Type B pancreatic cell (in vitro differentiated cells): ENCODE results near the gene OR6K2. TPM values are rescaled to one million over a fixed set of nuclear protein-coding genes. Genes with fewer than 3 reads are reported as not detected.

Experiments used
- DNase-seq: peaks from one replicate; pipeline ENCODE4 v3.0.0; 2021; ENCODE audit warnings: mixed read lengths; ENCODE audit not compliant: unreplicated experiment; ENCODE audit errors: extremely low spot score
- H3K27ac Mint-ChIP-seq: 2 replicates; pipeline ENCODE4 v1.8.0; 2021; ENCODE audit warnings: mild to moderate bottlenecking, mixed read lengths
- H3K27me3 Mint-ChIP-seq: 2 replicates; pipeline ENCODE4 v1.8.0; 2021; ENCODE audit warnings: mixed read lengths
- H3K36me3 Mint-ChIP-seq: 2 replicates; pipeline ENCODE4 v1.8.0; 2021; ENCODE audit warnings: mixed read lengths
- H3K4me1 Mint-ChIP-seq: one replicate; pipeline ENCODE4 v1.8.0; 2021; ENCODE audit warnings: mixed read lengths; ENCODE audit not compliant: unreplicated experiment
- H3K4me3 Mint-ChIP-seq: 2 replicates; pipeline ENCODE4 v1.8.0; 2021; ENCODE audit warnings: mild to moderate bottlenecking, mixed read lengths
- H3K9me3 Mint-ChIP-seq: 2 replicates; pipeline ENCODE4 v1.8.0; 2021; ENCODE audit warnings: mixed read lengths
- total RNA-seq: library from RNA; stranded (reverse); gene quantifications from 2 replicates; pipeline ENCODE4 v1.2.1, GENCODE V29; 2021; ENCODE audit warnings: low replicate concordance
- TF ChIP-seq, protein P1 (sequence below): fragments of 200-600 bp; sonication (generic); conservative IDR thresholded peaks from 2 replicates; pipeline ENCODE4 v1.5.0; 2021; ENCODE audit warnings: antibody characterized with exemption, mild to moderate bottlenecking

The OR6K2 gene
- total RNA-seq, 1 donor from 2014 or later = not detected

GRCh38 chr1:158716335-158716734 lies 15.9 kb upstream of the OR6K2 start:
- no peaks in the 10 kb centered on the region for H3K4me1 Mint-ChIP-seq

GRCh38 chr1:158714754-158715153 lies 14.3 kb upstream of the OR6K2 start:
- H3K9me3 Mint-ChIP-seq = no peaks in the 10 kb centered on the region
- no peak for DNase-seq
- H3K27me3 Mint-ChIP-seq = peaks cover 10% of the 10 kb centered on the region
- no peak overlapping the region for H3K27ac Mint-ChIP-seq
- H3K4me1 Mint-ChIP-seq = no peaks in the 10 kb centered on the region
- no peak overlapping the region for H3K4me3 Mint-ChIP-seq
- TF ChIP-seq, protein P1, sequence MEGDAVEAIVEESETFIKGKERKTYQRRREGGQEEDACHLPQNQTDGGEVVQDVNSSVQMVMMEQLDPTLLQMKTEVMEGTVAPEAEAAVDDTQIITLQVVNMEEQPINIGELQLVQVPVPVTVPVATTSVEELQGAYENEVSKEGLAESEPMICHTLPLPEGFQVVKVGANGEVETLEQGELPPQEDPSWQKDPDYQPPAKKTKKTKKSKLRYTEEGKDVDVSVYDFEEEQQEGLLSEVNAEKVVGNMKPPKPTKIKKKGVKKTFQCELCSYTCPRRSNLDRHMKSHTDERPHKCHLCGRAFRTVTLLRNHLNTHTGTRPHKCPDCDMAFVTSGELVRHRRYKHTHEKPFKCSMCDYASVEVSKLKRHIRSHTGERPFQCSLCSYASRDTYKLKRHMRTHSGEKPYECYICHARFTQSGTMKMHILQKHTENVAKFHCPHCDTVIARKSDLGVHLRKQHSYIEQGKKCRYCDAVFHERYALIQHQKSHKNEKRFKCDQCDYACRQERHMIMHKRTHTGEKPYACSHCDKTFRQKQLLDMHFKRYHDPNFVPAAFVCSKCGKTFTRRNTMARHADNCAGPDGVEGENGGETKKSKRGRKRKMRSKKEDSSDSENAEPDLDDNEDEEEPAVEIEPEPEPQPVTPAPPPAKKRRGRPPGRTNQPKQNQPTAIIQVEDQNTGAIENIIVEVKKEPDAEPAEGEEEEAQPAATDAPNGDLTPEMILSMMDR = no peak
- no peaks in the 10 kb centered on the region for H3K36me3 Mint-ChIP-seq

More at GRCh38 chr1:158716335-158716734, 15.9 kb upstream of the OR6K2 start:
- TF ChIP-seq, protein P1 = no peak
- H3K9me3 Mint-ChIP-seq = no peaks in the 10 kb centered on the region
- no peak overlapping the region for H3K4me3 Mint-ChIP-seq
- no peaks in the 10 kb centered on the region for H3K36me3 Mint-ChIP-seq
- no peak for DNase-seq
- H3K27ac Mint-ChIP-seq = no peak overlapping the region
- peaks cover 10% of the 10 kb centered on the region for H3K27me3 Mint-ChIP-seq

- H3K4me1 Mint-ChIP-seq = no peaks in the 10 kb centered on the region
- H3K27me3 Mint-ChIP-seq = peaks cover 10% of the 10 kb centered on the region
- H3K9me3 Mint-ChIP-seq = no peaks in the 10 kb centered on the region
- DNase-seq = no peak
- TF ChIP-seq, protein P1 = no peak
- no peaks in the 10 kb centered on the region for H3K36me3 Mint-ChIP-seq
- no peak overlapping the region for H3K4me3 Mint-ChIP-seq
- H3K27ac Mint-ChIP-seq = no peak overlapping the region
Measured at GRCh38 chr1:158711098-158711497, 10.6 kb upstream of the OR6K2 start.

DNA sequence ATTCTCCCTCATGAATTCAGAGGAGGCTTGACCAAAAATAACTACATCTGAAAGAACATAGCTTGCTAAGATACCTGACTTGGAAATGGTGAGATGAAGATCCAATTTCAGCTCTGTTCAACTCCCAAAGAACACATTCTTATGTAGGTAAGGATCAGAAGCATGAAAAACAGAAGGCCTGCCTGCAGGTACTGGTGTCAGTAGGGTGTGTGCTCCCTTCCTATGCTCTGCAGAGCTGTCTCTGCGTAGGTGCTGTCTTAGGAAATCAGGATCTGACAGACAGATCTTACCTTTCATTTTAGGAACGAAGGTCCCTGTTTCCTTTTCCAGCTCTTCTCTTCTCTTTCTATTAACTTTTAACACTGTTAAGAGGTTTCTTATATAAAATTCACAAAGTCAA lies 5.6 kb upstream of the OR6K2 start:
- Mint-ChIP-seq H3K36me3 (no peaks in the 10 kb centered on the region), H3K4me1 (no peaks in the 10 kb centered on the region), H3K4me3 (no peak overlapping the region), H3K27ac (no peak overlapping the region), H3K27me3 (no peaks in the 10 kb centered on the region), H3K9me3 (no peaks in the 10 kb centered on the region)
- no peak for DNase-seq
- TF ChIP-seq, protein P1 = no peak

DNA sequence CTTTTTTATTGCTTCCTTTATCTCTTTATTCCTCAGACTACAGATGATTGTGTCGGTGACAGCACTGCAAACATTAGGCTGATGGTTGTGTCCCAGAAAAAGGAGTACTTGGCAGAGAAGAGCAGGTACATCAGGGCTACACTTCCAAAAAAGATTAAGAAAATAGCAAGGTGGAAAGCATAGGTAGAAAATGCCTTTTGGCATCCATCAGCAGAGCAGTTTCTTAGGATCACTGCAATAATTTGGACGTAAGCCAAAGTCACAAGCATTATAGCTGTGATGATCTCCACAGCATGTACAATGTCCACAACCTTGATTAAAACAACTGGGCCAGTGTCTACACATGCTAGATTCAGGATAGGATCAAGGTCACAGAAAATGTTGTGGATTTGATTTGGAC lies 5.9 kb downstream of the OR6K2 start:
- no peaks in the 10 kb centered on the region for H3K4me1 Mint-ChIP-seq
- H3K27ac Mint-ChIP-seq = no peak overlapping the region
- H3K4me3 Mint-ChIP-seq = no peak overlapping the region
- no peaks in the 10 kb centered on the region for H3K9me3 Mint-ChIP-seq
- H3K27me3 Mint-ChIP-seq = peaks cover 12% of the 10 kb centered on the region
- TF ChIP-seq, protein P1 = no peak
- no peak for DNase-seq
- no peaks in the 10 kb centered on the region for H3K36me3 Mint-ChIP-seq

GRCh38 chr1:158692356-158692755 lies 8.1 kb downstream of the OR6K2 start:
- DNase-seq = no peak
- Mint-ChIP-seq H3K27me3 (peaks cover 9% of the 10 kb centered on the region), H3K36me3 (no peaks in the 10 kb centered on the region), H3K9me3 (no peaks in the 10 kb centered on the region), H3K4me1 (no peaks in the 10 kb centered on the region), H3K4me3 (no peak overlapping the region), H3K27ac (no peak overlapping the region)
- TF ChIP-seq, protein P1 = no peak
